Subcutaneous abdominal adipose tissue (tissue), 5 donors: Measurements from ENCODE around the gene HOXA2.

Experiments used
- H3K27ac ChIP-seq: one replicate; pipeline ENCODE4 v1.7.0; 2013; ENCODE audit warnings: low read depth, mild to moderate bottlenecking, inconsistent platforms, low read length, moderate library complexity
- H3K27me3 ChIP-seq, 5 donors: one replicate each; pipeline ENCODE4 v1.7.0; 2013; ENCODE audit warnings: low read length in 5 of 5, inconsistent platforms in 1 of 5; ENCODE audit not compliant: control insufficient read depth in 5 of 5, insufficient read depth in 4 of 5
- H3K36me3 ChIP-seq, 5 donors: one replicate each; pipeline ENCODE4 v1.7.0; 2013; ENCODE audit warnings: low read length in 5 of 5; ENCODE audit not compliant: control insufficient read depth in 5 of 5, insufficient read depth in 5 of 5
- H3K4me1 ChIP-seq, 5 donors: one replicate each; pipeline ENCODE4 v1.7.0; 2013; ENCODE audit warnings: low read length in 5 of 5, mild to moderate bottlenecking in 3 of 5, moderate library complexity in 1 of 5; ENCODE audit not compliant: control insufficient read depth in 5 of 5, insufficient read depth in 5 of 5
- H3K4me3 ChIP-seq, 5 donors: one replicate each; pipeline ENCODE4 v1.7.0; 2013; ENCODE audit warnings: low read length in 5 of 5, low read depth in 1 of 5
- H3K9ac ChIP-seq, 5 donors: one replicate each; pipeline ENCODE4 v1.7.0; 2013; ENCODE audit warnings: low read length in 5 of 5, mild to moderate bottlenecking in 4 of 5, moderate library complexity in 3 of 5
- H3K9me3 ChIP-seq, 5 donors: one replicate each; pipeline ENCODE4 v1.7.0; 2013; ENCODE audit warnings: low read length in 5 of 5; ENCODE audit not compliant: control insufficient read depth in 5 of 5
- donor health status: healthy.
- donor health status: healthy.
- donor health status: healthy.
- donor health status: healthy.
- donor health status: healthy.

Gene HOXA2

GRCh38 chr7:27125986-27126394 lies 23.5 kb upstream of the HOXA2 start:
- H3K36me3 ChIP-seq, result peaks cover 5 to 27% (median 22%) of the 10 kb centered on the region in 5 donors
- H3K4me1 ChIP-seq, result peaks cover 11 to 83% (median 62%) of the 10 kb centered on the region in 5 donors
- H3K4me3 ChIP-seq, result no peak overlapping the region
- H3K27me3 ChIP-seq, result no peaks in the 10 kb centered on the region
- H3K9me3 ChIP-seq, result no peaks in the 10 kb centered on the region
- peak overlapping the region; percentile 60 for H3K27ac ChIP-seq
- H3K9ac ChIP-seq, result no peak overlapping the region

DNA sequence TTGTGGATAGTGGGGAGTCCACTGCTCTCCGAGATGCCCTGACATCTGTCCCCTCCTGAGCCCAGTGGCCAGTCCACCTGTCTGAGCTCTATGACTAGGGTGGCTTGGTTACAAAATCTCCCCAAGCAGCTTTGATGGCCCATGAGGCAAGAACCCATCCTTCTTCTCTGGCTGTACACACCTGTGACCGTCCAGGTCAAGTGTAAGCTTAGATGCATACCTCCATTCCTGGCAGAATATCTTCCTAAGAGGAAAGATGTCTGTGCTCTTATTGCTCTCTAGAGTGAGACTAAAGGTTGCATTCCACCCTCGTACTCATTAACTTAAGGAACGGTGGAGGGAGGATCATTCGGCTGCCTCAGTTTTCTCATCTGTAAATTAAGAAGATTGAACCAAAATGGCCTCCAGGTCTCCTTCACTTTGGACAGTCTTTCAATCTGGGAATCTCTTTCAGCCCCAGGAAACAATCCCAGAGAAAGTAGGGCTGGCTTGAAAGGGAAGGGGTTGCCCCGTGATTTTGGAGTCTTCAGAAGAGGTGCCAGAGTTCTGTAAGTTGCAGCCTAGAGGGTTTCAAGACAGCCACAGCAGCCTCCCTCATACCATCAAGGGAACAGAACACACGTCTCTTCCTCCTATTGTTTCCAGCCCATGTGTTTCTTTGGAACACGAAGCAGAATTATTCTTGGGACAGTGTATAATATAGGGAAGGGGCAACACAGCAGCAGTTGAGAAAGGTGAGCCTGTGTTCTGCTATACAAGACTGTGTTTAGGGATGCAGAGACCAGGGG lies 22.6 kb upstream of the HOXA2 start:
- H3K4me3 ChIP-seq, result no peak overlapping the region
- H3K4me1 ChIP-seq, result peaks cover 11 to 91% (median 69%) of the 10 kb centered on the region in 5 donors
- peak overlapping the region; percentile 60 for H3K27ac ChIP-seq
- peaks cover 5 to 27% (median 22%) of the 10 kb centered on the region in 5 donors for H3K36me3 ChIP-seq
- no peak overlapping the region for H3K9ac ChIP-seq
- no peaks in the 10 kb centered on the region for H3K27me3 ChIP-seq
- H3K9me3 ChIP-seq, result no peaks in the 10 kb centered on the region

GRCh38 chr7:27124096-27124901 lies 21.8 kb upstream of the HOXA2 start:
- Histone ChIP-seq H3K27me3 (no peaks in the 10 kb centered on the region), H3K36me3 (peaks cover 5 to 27% (median 22%) of the 10 kb centered on the region in 5 donors), H3K4me1 (peaks cover 11 to 92% (median 69%) of the 10 kb centered on the region in 5 donors), H3K4me3 (no peak overlapping the region), H3K9ac (no peak overlapping the region), H3K27ac (peak overlapping the region; percentile 61), H3K9me3 (no peaks in the 10 kb centered on the region)

DNA sequence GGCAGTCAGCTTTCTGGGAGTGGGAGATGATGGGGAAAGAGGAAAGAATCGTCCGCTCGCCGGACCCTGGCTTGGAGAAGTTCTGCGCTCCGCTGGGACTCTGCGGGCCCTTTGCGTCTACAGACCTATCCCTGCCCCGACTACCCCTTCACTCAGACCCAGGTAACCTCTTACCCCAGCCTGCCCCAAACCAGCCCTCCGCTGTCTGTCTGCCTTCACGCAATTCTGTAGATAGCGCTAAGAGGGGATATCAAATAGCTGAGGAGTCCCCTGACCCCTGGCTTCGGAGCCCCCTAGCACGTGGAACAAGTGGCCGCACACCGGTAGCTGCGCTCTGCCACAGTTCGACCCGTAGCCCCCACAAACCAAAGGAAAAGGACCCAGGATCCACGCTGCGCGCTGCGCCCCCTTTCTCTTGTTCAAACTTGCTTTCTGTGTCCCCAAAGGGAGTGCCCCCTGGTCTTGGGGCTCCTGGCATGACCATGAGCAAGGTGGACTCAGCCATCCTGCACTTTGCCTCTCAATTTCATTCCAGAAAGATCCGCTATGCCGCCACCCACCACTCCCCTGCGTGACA lies 21.1 kb upstream of the HOXA2 start:
- no peaks in the 10 kb centered on the region for H3K9me3 ChIP-seq
- peak overlapping the region; percentile 61 for H3K27ac ChIP-seq
- no peak overlapping the region for H3K4me3 ChIP-seq
- H3K27me3 ChIP-seq, result no peaks in the 10 kb centered on the region
- H3K9ac ChIP-seq, result no peak overlapping the region
- H3K36me3 ChIP-seq, result peaks cover 5 to 26% (median 19%) of the 10 kb centered on the region in 5 donors
- H3K4me1 ChIP-seq, result peaks cover 11 to 92% (median 69%) of the 10 kb centered on the region in 5 donors

- peaks cover 10 to 92% (median 68%) of the 10 kb centered on the region in 5 donors for H3K4me1 ChIP-seq
- no peak overlapping the region for H3K9ac ChIP-seq
- H3K27ac ChIP-seq, result peak overlapping the region; percentile 61
- H3K4me3 ChIP-seq, result no peak overlapping the region
- peaks cover 5 to 28% (median 19%) of the 10 kb centered on the region in 5 donors for H3K36me3 ChIP-seq
- H3K9me3 ChIP-seq, result no peaks in the 10 kb centered on the region
- H3K27me3 ChIP-seq, result no peaks in the 10 kb centered on the region
Measured at GRCh38 chr7:27123007-27123476, 20.6 kb upstream of the HOXA2 start.

DNA sequence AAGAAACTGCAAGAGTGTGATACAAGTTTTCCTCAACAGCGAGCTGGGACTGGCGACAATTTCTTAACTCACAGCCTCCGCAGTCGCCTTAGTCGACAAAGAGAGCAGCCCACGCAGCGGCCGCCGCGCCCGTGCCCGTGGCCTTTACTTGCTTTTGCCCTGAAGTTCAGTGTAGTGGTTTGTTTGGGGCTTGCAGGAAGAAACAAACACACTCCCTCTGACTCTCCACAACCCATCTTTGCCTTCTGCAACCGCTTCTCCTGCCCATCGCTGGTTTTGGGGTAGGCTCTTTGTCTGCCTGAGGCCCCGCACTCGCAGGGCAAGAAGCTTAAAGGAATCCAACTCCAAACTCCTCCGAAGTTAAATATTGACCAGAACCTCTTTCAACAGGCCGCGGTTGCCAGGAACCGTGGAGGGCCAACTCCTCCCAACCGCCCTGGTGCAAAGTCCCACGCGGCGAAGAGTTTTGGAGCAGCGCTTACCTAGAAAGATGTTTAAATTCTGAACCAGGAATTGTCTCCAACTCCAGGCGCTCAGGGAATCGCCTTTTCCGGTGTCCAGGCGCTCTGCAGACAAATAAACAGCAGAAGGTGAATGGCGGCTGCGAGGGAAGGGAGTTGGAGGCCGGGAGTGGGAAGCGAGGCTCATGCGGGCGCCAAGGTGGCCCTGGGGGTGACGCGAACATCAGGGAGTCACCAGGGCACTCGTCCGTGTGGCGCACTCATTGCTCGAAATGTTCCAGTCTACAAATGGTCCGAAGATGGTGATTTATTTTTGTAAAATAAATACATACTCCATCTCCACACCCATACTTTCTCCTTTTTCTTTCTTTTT lies 19.8 kb upstream of the HOXA2 start:
- Histone ChIP-seq H3K9me3 (no peaks in the 10 kb centered on the region), H3K9ac (no peak overlapping the region), H3K27me3 (no peaks in the 10 kb centered on the region), H3K4me3 (peak overlapping the region in 1 of 5 donors; percentile 17), H3K27ac (peak overlapping the region; percentile 61), H3K4me1 (peaks cover 7 to 92% (median 63%) of the 10 kb centered on the region in 5 donors), H3K36me3 (peaks cover 5 to 28% (median 19%) of the 10 kb centered on the region in 5 donors)

DNA sequence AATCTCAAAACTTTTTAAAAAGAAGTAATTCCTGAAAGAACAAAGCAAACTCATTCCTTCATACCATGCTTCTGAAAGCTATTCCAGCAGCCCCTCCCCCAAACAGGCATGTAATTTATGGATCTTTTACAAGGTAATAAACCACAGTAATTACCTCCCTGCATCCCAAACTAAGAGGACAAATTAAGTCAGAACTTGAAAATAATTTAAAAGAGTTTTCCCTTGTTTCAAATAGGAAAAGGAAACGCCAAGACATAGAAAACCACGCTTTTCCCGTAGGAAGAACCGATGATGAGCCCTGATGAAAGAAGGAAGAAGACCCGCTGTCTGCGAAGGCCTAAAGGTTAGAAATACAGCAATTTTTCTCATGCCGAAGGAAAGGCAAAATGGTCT lies 19.2 kb upstream of the HOXA2 start:
- no peaks in the 10 kb centered on the region for H3K27me3 ChIP-seq
- peaks cover under 1 to 92% (median 63%) of the 10 kb centered on the region in 5 donors for H3K4me1 ChIP-seq
- peak overlapping the region; percentile 61 for H3K27ac ChIP-seq
- H3K9me3 ChIP-seq, result no peaks in the 10 kb centered on the region
- peaks cover 5 to 28% (median 19%) of the 10 kb centered on the region in 5 donors for H3K36me3 ChIP-seq
- H3K4me3 ChIP-seq, result peak overlapping the region in 1 of 5 donors; percentile 17
- H3K9ac ChIP-seq, result no peak overlapping the region

DNA sequence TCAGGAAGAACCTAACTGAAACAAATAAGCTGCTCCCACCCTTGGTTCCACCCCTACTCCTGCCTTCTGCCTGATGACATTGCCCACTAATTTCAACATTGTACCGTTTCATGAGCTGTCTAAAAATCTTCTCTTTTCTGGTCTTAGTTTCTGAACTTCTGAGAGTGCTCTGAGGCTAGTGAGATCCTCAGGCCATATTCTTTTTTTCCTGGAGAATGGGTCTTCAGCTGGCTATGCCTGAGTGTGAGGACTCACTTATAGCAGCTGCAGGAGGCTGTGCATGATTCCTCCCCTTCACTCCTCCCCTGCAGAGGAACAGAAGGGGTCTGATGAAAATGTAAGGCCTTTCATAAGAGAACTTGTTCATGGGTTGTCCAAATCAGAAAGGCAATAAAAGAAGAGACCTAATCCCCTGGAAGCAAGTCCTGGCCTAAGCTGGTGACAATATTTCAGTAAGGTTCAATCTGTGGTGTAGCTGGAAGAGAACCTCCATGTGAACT lies 17.0 kb upstream of the HOXA2 start:
- H3K27ac ChIP-seq, result peak overlapping the region; percentile 80

DNA sequence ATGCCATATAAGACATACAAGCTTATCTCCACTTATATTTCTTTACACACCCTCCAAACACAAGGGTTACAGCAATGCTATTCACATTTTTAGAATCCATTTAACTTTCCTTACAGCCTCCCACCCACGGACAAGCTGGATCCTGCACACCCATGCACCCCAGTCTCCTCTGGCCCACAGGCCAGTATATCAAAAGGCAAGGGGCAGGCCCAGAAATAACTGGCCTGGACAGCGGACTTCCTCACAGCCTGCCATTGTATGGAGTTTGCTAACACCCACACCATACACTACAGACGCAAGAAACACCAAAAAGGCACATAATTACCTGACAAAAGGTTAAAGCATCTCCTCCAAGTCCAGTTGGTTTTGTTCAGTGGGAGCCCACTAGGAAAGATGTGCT lies 16.1 kb upstream of the HOXA2 start:
- Histone ChIP-seq H3K4me3 (peak overlapping the region in 4 of 5 donors; percentile 35 to 53 (median 46)), H3K4me1 (peaks cover 2 to 92% (median 58%) of the 10 kb centered on the region in 5 donors), H3K27ac (peak overlapping the region; percentile 80), H3K27me3 (no peaks in the 10 kb centered on the region), H3K36me3 (peaks cover 5 to 20% (median 12%) of the 10 kb centered on the region in 5 donors), H3K9me3 (no peaks in the 10 kb centered on the region), H3K9ac (peak overlapping the region in 1 of 5 donors; percentile 10)

More for the DNA sequence above, 17.0 kb upstream of the HOXA2 start:
- H3K4me3 ChIP-seq, result no peak overlapping the region
- no peaks in the 10 kb centered on the region for H3K27me3 ChIP-seq
- H3K4me1 ChIP-seq, result peaks cover under 1 to 94% (median 59%) of the 10 kb centered on the region in 5 donors
- H3K9ac ChIP-seq, result peak overlapping the region in 1 of 5 donors; percentile 26
- peaks cover 5 to 28% (median 15%) of the 10 kb centered on the region in 5 donors for H3K36me3 ChIP-seq
- H3K9me3 ChIP-seq, result no peaks in the 10 kb centered on the region
